Upper lobe of left lung (tissue), 4 donors: Measurements from ENCODE around the gene RABL2B.

Experiments
- EP300 ChIP-seq, 4 donors: sonication (generic); formaldehyde crosslinking; IDR thresholded peaks; one replicate each; pipeline ENCODE4 v1.5.1; 2017; ENCODE audit warnings: antibody characterized with exemption in 4 of 4, control low read depth in 2 of 4
- POLR2A ChIP-seq, 4 donors: fragments of 450-650 bp; IDR thresholded peaks; one replicate each; pipeline ENCODE4 v1.5.1; 2016 to 2017; ENCODE audit warnings: antibody characterized with exemption in 4 of 4, mild to moderate bottlenecking in 2 of 4
- POLR2AphosphoS5 ChIP-seq, 2 donors: sonication (generic); formaldehyde crosslinking; IDR thresholded peaks; one replicate each; pipeline ENCODE4 v1.5.1; 2017; ENCODE audit warnings: antibody characterized with exemption in 2 of 2
- TF ChIP-seq, protein P1 (sequence below), 6 experiments: fragments of 450-650 bp in 4 of 6; fragments of 200-600 bp in 2 of 6; sonication (generic) in 2 of 6; IDR thresholded peaks; one replicate each; pipeline ENCODE4 v1.5.1; 2016 to 2019; ENCODE audit warnings: antibody characterized with exemption in 6 of 6

DNA sequence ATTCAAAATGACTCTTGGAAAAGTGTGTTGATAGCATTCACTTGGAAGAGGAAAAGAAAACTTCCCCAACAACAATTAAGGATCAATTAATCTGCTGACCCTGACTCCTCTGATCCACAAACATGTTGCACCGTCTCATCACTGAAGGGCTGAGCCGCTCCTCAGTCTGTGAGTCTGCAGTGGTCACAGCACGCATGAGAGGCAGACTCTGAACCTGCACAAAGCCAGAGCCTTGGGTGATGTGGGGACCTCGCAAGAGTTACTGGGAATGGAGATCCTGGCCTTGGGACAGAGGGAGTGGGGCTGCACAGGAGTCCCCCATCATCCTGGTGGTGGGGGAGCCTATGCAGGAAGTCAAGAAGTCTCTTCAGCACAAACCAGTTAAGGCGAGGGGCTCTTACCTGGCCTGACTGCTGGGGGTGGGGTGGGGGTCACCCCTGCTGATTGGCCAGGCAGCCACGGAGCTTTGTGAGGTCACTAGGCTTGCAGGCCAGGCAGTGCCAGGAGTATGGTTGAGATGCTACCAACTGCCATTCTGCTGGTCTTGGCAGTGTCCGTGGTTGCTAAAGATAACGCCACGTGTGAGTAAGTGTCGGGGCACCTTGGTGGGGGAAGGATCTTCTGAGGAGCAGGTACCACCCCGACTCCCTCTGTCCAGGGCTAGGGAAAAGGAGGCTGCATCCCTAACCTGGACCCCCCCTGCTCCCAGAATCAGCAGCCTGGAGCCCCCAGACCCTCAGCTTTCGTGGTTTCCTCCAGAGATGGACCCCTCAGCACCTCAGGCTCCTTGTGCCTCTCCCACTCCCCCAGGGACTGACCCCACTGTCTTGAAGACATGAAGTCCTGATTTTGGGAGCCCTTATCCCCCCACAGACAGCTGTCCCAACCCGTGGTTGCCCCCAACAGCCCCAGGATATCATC lies 45.4 kb downstream of the RABL2B start, which contains the start of gene ACR:
- TF ChIP-seq, protein P1, sequence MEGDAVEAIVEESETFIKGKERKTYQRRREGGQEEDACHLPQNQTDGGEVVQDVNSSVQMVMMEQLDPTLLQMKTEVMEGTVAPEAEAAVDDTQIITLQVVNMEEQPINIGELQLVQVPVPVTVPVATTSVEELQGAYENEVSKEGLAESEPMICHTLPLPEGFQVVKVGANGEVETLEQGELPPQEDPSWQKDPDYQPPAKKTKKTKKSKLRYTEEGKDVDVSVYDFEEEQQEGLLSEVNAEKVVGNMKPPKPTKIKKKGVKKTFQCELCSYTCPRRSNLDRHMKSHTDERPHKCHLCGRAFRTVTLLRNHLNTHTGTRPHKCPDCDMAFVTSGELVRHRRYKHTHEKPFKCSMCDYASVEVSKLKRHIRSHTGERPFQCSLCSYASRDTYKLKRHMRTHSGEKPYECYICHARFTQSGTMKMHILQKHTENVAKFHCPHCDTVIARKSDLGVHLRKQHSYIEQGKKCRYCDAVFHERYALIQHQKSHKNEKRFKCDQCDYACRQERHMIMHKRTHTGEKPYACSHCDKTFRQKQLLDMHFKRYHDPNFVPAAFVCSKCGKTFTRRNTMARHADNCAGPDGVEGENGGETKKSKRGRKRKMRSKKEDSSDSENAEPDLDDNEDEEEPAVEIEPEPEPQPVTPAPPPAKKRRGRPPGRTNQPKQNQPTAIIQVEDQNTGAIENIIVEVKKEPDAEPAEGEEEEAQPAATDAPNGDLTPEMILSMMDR (IDR thresholded peaks at IDR 0.05) = no peak
- no peak for TF ChIP-seq POLR2AphosphoS5 (IDR thresholded peaks at IDR 0.05)
- no peak for TF ChIP-seq POLR2A (IDR thresholded peaks at IDR 0.05)
- TF ChIP-seq EP300 (IDR thresholded peaks at IDR 0.05) = no peak
